ENCODE data around the gene C16orf89.

Gene C16orf89

GRCh38 chr16:5073279-5073629 lies 7.5 kb upstream of the C16orf89 start:
- TF ChIP-seq CTCF (IDR thresholded peaks at IDR 0.05; ENCODE audit: borderline replicate concordance, insufficient read depth, low read depth, low read length): no peak
- no peak overlapping the region for H3K4me3 ChIP-seq (ENCODE audit: low read depth, low read length)

- TF ChIP-seq CTCF (IDR thresholded peaks at IDR 0.05; ENCODE audit: borderline replicate concordance, insufficient read depth, low read depth, low read length): no peak
- peak overlapping the region; percentile 68 for H3K4me3 ChIP-seq (ENCODE audit: low read depth, low read length)
Observed at GRCh38 chr16:5072334-5073278, 6.8 kb upstream of the C16orf89 start.

DNA sequence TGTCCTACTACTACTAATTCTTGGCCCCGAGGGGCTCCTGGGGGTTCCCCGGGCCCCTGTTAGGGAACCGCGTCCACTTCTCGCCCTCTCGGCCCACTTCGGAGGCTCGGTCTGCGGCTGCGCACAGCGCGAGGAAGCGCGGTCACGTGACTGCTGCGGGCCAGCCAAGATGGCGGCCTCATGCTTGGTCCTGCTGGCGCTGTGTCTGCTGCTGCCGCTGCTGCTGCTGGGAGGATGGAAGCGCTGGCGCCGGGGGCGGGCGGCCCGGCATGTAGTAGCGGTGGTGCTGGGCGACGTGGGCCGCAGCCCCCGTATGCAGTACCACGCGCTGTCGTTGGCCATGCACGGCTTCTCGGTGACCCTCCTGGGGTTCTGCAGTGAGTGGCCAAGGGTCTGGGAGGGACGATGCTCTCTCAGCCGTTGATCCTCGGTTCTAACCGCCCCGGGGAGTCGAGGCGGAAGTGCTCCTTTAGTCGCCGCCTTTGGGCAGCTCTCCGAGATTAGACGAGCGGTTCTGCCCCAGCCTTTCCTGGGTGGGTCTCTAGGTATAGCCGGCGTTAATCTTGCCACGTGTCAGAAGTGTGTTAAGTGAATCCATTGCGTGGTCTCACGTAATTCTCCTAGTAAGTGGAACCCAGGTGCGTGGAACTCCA lies 6.1 kb upstream of the C16orf89 start, which contains the start of gene ALG1:
Gene ALG1, plus strand, starts transcription at position 163 of the 653 bp plus-strand sequence. Its CDS starts 7 bp downstream, at position 170.
- H3K4me3 ChIP-seq (ENCODE audit: low read depth, low read length): peak within 1 kb of the TSS; percentile 68
- TF ChIP-seq CTCF (IDR thresholded peaks at IDR 0.05; ENCODE audit: borderline replicate concordance, insufficient read depth, low read depth, low read length): no peak

DNA sequence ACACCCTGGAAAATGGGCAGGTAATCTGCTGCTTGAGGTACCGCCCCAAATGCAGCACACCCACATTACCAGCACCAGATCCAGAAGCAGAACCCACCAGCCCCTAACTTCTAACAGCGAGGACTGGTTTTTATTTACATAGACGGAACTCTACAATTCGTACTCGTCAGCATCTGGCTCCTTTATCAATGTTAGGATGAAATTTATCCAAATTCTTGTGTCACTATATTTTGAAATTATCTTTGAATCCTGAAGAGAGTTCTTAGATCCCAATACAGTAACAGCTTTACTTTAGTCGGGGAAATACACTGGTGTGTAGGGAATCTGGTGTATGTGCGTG lies 5.6 kb upstream of the C16orf89 start:
- H3K4me3 ChIP-seq (ENCODE audit: low read depth, low read length): peak overlapping the region; percentile 68
- TF ChIP-seq CTCF (IDR thresholded peaks at IDR 0.05; ENCODE audit: borderline replicate concordance, insufficient read depth, low read depth, low read length): no peak

GRCh38 chr16:5070431-5071186 lies 4.9 kb upstream of the C16orf89 start:
- H3K4me3 ChIP-seq (ENCODE audit: low read depth, low read length): no peak overlapping the region
- TF ChIP-seq CTCF (IDR thresholded peaks at IDR 0.05; ENCODE audit: borderline replicate concordance, insufficient read depth, low read depth, low read length): no peak

GRCh38 chr16:5069854-5070253 lies 4.1 kb upstream of the C16orf89 start:
- no peak overlapping the region for H3K4me3 ChIP-seq (ENCODE audit: low read depth, low read length)
- TF ChIP-seq CTCF (IDR thresholded peaks at IDR 0.05; ENCODE audit: borderline replicate concordance, insufficient read depth, low read depth, low read length): no peak

Measured in GM12875 (cell line).